Neural cell (in vitro differentiated cells): ENCODE results near the gene GLT1D1. TPM values are rescaled to one million over a fixed set of nuclear protein-coding genes. Genes with fewer than 3 reads are reported as not detected.

Source experiments
- H2AFZ ChIP-seq: fragments of 200-600, 300-800 bp; sonication (generic), shearing (Covaris generic); 2 replicates; pipeline ENCODE4 v1.6.0; 2014; ENCODE audit warnings: low read depth, mild to moderate bottlenecking, antibody characterized with exemption, low read length, moderate library complexity
- H3F3A ChIP-seq: fragments of 200-600 bp; shearing (Covaris generic); 2 replicates; pipeline ENCODE4 v1.6.1; 2016; ENCODE audit warnings: mild to moderate bottlenecking, moderate library complexity, mixed read lengths, antibody characterized with exemption, low read length; ENCODE audit not compliant: insufficient read depth, poor library complexity, severe bottlenecking
- H3K27ac ChIP-seq: fragments of 200-600, 300-800 bp; sonication (generic), shearing (Covaris generic); 2 replicates; pipeline ENCODE4 v1.5.1; 2014; ENCODE audit warnings: mild to moderate bottlenecking, low read length, moderate library complexity
- H3K27me3 ChIP-seq: fragments of 300-800, 200-600 bp; sonication (generic), shearing (Covaris generic); 2 replicates; pipeline ENCODE4 v1.6.0; 2014; ENCODE audit warnings: mild to moderate bottlenecking, low read depth, low read length, moderate library complexity; ENCODE audit not compliant: insufficient read depth
- H3K36me3 ChIP-seq: fragments of 300-800, 200-600 bp; sonication (generic), shearing (Covaris generic); 2 replicates; pipeline ENCODE4 v1.5.1; 2014; ENCODE audit warnings: mild to moderate bottlenecking, antibody characterized with exemption, low read length, moderate library complexity; ENCODE audit not compliant: insufficient read depth
- H3K4me2 ChIP-seq: fragments of 300-800, 200-600 bp; sonication (generic), shearing (Covaris generic); 2 replicates; pipeline ENCODE4 v1.6.0; 2014; ENCODE audit warnings: mild to moderate bottlenecking, low read length
- H3K4me3 ChIP-seq: fragments of 300-800, 200-600 bp; sonication (generic), shearing (Covaris generic); 2 replicates; pipeline ENCODE4 v1.5.1; 2014; ENCODE audit warnings: mild to moderate bottlenecking, low read length, moderate library complexity
- H3K79me2 ChIP-seq: fragments of 200-600 bp; shearing (Covaris generic); replicated peaks from 2 replicates; pipeline ENCODE4 v1.6.0; 2014; ENCODE audit warnings: mild to moderate bottlenecking, low read length, moderate library complexity; ENCODE audit not compliant: insufficient read depth
- H3K9ac ChIP-seq: fragments of 300-800, 200-600 bp; sonication (generic), shearing (Covaris generic); 2 replicates; pipeline ENCODE4 v1.6.1; 2016; ENCODE audit warnings: mild to moderate bottlenecking, low read length, mixed read lengths
- H3K9me2 ChIP-seq: fragments of 200-600 bp; shearing (Covaris generic); 2 replicates; pipeline ENCODE4 v1.6.1; 2016; ENCODE audit warnings: mild to moderate bottlenecking, low read length, mixed read lengths; ENCODE audit not compliant: insufficient read depth
- H3K9me3 ChIP-seq: fragments of 200-600, 300-800 bp; sonication (generic), shearing (Covaris generic); 2 replicates; pipeline ENCODE4 v1.6.1; 2016; ENCODE audit warnings: mild to moderate bottlenecking, mixed run types, low read length, moderate library complexity, mixed read lengths
- H4K20me1 ChIP-seq: fragments of 200-600 bp; shearing (Covaris generic); 2 replicates; pipeline ENCODE4 v1.6.1; 2016; ENCODE audit warnings: mild to moderate bottlenecking, mixed run types; ENCODE audit not compliant: insufficient read depth
- EP300 ChIP-seq: fragments of 450-650 bp; conservative IDR thresholded peaks from 2 replicates; pipeline ENCODE4 v1.6.1; 2014; ENCODE audit warnings: antibody characterized with exemption, mild to moderate bottlenecking, moderate library complexity; ENCODE audit not compliant: poor library complexity, severe bottlenecking
- EZH2 ChIP-seq: fragments of 200-600, 300-800 bp; shearing (Covaris generic), sonication (generic); IDR thresholded peaks from 2 replicates; pipeline ENCODE4 v1.6.1; 2014; ENCODE audit warnings: antibody characterized with exemption, low read length, borderline replicate concordance, mild to moderate bottlenecking; ENCODE audit not compliant: insufficient read depth, poor library complexity, severe bottlenecking
- MXI1 ChIP-seq: fragments of 450-650 bp; conservative IDR thresholded peaks from 2 replicates; pipeline ENCODE4 v1.6.1; 2014; ENCODE audit warnings: antibody characterized with exemption, mild to moderate bottlenecking; ENCODE audit not compliant: poor library complexity, severe bottlenecking
- POLR2AphosphoS5 ChIP-seq: IDR thresholded peaks from 2 replicates; pipeline ENCODE4 v1.6.1; 2012
- RAD21 ChIP-seq: fragments of 450-650 bp; conservative IDR thresholded peaks from 2 replicates; pipeline ENCODE4 v1.6.1; 2014; ENCODE audit warnings: antibody characterized with exemption, mild to moderate bottlenecking, moderate library complexity
- SMC3 ChIP-seq: fragments of 450-650 bp; conservative IDR thresholded peaks from 2 replicates; pipeline ENCODE4 v1.6.1; 2014; ENCODE audit warnings: antibody characterized with exemption, mild to moderate bottlenecking, moderate library complexity; ENCODE audit not compliant: poor library complexity
- TAF1 ChIP-seq: IDR thresholded peaks from 2 replicates; pipeline ENCODE4 v1.6.1; 2012; ENCODE audit warnings: low read depth
- polyA plus RNA-seq: library from polyadenylated mRNA; depleted of rRNA; stranded (reverse); fragments of >200 nt; gene quantifications from 2 replicates; pipeline ENCODE4 v1.2.3, GENCODE V29; 2014
- TF ChIP-seq, protein P1 (sequence below): IDR thresholded peaks from 2 replicates; pipeline ENCODE4 v1.6.1; 2012; ENCODE audit warnings: borderline replicate concordance
- TF ChIP-seq, protein P2 (sequence below): fragments of 450-650 bp; IDR thresholded peaks from 2 replicates; pipeline ENCODE4 v1.5.1; 2014; ENCODE audit warnings: antibody characterized with exemption, mild to moderate bottlenecking, moderate library complexity; ENCODE audit not compliant: poor library complexity, severe bottlenecking

GLT1D1 gene
- polyA plus RNA-seq, 1 donor from 2014 or later, result 3.9 TPM

DNA sequence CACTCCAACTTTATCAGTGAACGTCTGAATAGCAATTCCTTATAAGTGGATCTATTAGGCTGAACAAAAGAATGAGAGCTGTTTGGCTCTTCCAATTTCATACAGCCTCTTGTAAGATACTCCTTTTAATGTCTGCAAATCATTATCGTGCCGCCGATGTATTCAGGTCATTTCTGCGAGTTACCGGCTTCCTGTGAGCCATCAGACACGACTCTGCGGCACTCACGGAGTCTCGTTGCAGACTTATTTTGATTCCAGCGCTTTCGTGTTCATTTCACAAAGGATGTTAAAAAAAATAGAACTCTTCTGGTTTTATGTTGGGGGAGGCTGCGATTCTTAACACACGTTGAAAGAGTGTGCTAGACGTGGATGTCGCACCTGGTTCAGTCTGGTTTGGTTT lies 106.6 kb downstream of the GLT1D1 start:
- Histone ChIP-seq H2AFZ (no peak overlapping the region), H3K27ac (no peak overlapping the region), H3K4me3 (no peak overlapping the region), H3K9ac (no peak overlapping the region), H3K4me2 (no peak overlapping the region), H3K9me3 (no peaks in the 10 kb centered on the region), H3K27me3 (no peaks in the 10 kb centered on the region), H3K9me2 (no peaks in the 10 kb centered on the region), H3K36me3 (no peaks in the 10 kb centered on the region), H3F3A (no peaks in the 10 kb centered on the region), H3K79me2 (no peaks in the 10 kb centered on the region), H4K20me1 (no peaks in the 10 kb centered on the region)
- no peak for TF ChIP-seq MXI1
- TF ChIP-seq RAD21, result no peak
- no peak for TF ChIP-seq POLR2AphosphoS5
- TF ChIP-seq SMC3, result no peak
- TF ChIP-seq EP300, result no peak
- TF ChIP-seq TAF1, result no peak
- TF ChIP-seq, protein P1, sequence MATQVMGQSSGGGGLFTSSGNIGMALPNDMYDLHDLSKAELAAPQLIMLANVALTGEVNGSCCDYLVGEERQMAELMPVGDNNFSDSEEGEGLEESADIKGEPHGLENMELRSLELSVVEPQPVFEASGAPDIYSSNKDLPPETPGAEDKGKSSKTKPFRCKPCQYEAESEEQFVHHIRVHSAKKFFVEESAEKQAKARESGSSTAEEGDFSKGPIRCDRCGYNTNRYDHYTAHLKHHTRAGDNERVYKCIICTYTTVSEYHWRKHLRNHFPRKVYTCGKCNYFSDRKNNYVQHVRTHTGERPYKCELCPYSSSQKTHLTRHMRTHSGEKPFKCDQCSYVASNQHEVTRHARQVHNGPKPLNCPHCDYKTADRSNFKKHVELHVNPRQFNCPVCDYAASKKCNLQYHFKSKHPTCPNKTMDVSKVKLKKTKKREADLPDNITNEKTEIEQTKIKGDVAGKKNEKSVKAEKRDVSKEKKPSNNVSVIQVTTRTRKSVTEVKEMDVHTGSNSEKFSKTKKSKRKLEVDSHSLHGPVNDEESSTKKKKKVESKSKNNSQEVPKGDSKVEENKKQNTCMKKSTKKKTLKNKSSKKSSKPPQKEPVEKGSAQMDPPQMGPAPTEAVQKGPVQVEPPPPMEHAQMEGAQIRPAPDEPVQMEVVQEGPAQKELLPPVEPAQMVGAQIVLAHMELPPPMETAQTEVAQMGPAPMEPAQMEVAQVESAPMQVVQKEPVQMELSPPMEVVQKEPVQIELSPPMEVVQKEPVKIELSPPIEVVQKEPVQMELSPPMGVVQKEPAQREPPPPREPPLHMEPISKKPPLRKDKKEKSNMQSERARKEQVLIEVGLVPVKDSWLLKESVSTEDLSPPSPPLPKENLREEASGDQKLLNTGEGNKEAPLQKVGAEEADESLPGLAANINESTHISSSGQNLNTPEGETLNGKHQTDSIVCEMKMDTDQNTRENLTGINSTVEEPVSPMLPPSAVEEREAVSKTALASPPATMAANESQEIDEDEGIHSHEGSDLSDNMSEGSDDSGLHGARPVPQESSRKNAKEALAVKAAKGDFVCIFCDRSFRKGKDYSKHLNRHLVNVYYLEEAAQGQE, result no peak
- TF ChIP-seq, protein P2, sequence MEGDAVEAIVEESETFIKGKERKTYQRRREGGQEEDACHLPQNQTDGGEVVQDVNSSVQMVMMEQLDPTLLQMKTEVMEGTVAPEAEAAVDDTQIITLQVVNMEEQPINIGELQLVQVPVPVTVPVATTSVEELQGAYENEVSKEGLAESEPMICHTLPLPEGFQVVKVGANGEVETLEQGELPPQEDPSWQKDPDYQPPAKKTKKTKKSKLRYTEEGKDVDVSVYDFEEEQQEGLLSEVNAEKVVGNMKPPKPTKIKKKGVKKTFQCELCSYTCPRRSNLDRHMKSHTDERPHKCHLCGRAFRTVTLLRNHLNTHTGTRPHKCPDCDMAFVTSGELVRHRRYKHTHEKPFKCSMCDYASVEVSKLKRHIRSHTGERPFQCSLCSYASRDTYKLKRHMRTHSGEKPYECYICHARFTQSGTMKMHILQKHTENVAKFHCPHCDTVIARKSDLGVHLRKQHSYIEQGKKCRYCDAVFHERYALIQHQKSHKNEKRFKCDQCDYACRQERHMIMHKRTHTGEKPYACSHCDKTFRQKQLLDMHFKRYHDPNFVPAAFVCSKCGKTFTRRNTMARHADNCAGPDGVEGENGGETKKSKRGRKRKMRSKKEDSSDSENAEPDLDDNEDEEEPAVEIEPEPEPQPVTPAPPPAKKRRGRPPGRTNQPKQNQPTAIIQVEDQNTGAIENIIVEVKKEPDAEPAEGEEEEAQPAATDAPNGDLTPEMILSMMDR, result no peak
- TF ChIP-seq EZH2, result no peak

- Histone ChIP-seq H3K79me2 (no peaks in the 10 kb centered on the region), H3K36me3 (no peaks in the 10 kb centered on the region), H3K27ac (no peak overlapping the region), H4K20me1 (no peaks in the 10 kb centered on the region), H3K27me3 (no peaks in the 10 kb centered on the region), H2AFZ (no peak overlapping the region), H3K4me3 (no peak overlapping the region), H3K9me2 (no peaks in the 10 kb centered on the region), H3K9me3 (no peaks in the 10 kb centered on the region), H3K9ac (no peak overlapping the region), H3K4me2 (no peak overlapping the region), H3F3A (no peaks in the 10 kb centered on the region)
- no peak for TF ChIP-seq SMC3
- no peak for TF ChIP-seq TAF1
- TF ChIP-seq MXI1, result no peak
- TF ChIP-seq EZH2, result no peak
- TF ChIP-seq, protein P2, result no peak
- no peak for TF ChIP-seq RAD21
- no peak for TF ChIP-seq POLR2AphosphoS5
- no peak for TF ChIP-seq EP300
- TF ChIP-seq, protein P1, result no peak
These were observed 108.1 kb downstream of the GLT1D1 start for GRCh38 chr12:128961308-128961902.
